NT2/D1 (cell line): ENCODE measurements around the gene SLC39A5.

Experiments
- SUZ12 ChIP-seq: IDR thresholded peaks from 2 replicates; pipeline ENCODE4 v1.6.1; 2011; ENCODE audit not compliant: insufficient read length, insufficient read depth; ENCODE audit errors: extremely low read depth
- ZNF274 ChIP-seq: IDR thresholded peaks from 2 replicates; pipeline ENCODE4 v1.6.1; 2011; ENCODE audit warnings: mild to moderate bottlenecking, low read depth, low read length

GRCh38 chr12:56286044-56286830 lies 56.4 kb downstream of the SLC39A5 start:
- TF ChIP-seq ZNF274 (no peak), SUZ12 (no peak)
